GM12891 (cell line): ENCODE measurements around the gene KRTAP10-7.

Source experiments
- PAX5 ChIP-seq: IDR thresholded peaks from 2 replicates; pipeline ENCODE4 v1.6.1; 2011; ENCODE audit warnings: low read length, moderate library complexity, mild to moderate bottlenecking; ENCODE audit not compliant: insufficient read depth, severe bottlenecking
- POLR2A ChIP-seq: IDR thresholded peaks from 2 replicates; pipeline ENCODE4 v1.6.1; 2011; ENCODE audit warnings: low read depth, low read length, control low read depth
- POLR2AphosphoS5 ChIP-seq: IDR thresholded peaks from 2 replicates; pipeline ENCODE4 v1.6.1; 2011; ENCODE audit warnings: low read depth, low read length, control low read depth
- POU2F2 ChIP-seq: IDR thresholded peaks from 2 replicates; pipeline ENCODE4 v1.6.1; 2011; ENCODE audit warnings: low read depth, mild to moderate bottlenecking, control low read depth, low read length, moderate library complexity
- TAF1 ChIP-seq: IDR thresholded peaks from 2 replicates; pipeline ENCODE4 v1.6.1; 2011; ENCODE audit warnings: low read depth, low read length, control low read depth

DNA sequence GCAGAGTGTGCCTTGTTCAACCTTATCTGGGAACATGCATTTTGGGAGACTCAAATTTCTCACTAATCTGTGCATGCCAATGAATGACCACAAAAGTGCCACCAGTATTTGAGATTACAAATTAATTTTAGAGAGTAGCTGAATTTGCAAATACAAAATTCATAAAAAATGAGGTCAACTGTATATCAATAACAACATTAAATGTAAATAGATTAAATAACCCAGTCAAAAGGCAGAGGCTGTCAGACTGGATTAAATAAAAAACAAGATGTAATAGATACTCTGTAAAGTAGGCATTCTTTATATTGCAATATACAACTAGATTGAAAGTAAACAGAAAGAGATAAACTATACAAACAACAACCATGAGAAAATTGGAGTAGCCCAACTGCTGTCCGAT lies 36.3 kb upstream of the KRTAP10-7 start:
- TF ChIP-seq POLR2A (no peak), TAF1 (no peak), POLR2AphosphoS5 (no peak), PAX5 (no peak), POU2F2 (no peak)
